Coronary artery (tissue), 2 donors: ENCODE measurements around the gene OSBPL8.

Experiments used
- DNase-seq: peaks from one replicate; pipeline ENCODE4 v3.0.0-alpha.2; 2017; ENCODE audit warnings: low spot score
- H3K27ac ChIP-seq, 2 donors: fragments of 200-600 bp; sonication (generic); one replicate each; pipeline ENCODE4 v1.5.1; 2016 to 2019
- H3K4me3 ChIP-seq: fragments of 200-600 bp; sonication (generic); 2 replicates; pipeline ENCODE4 v1.5.1; 2016; ENCODE audit warnings: mild to moderate bottlenecking, moderate library complexity
- CTCF ChIP-seq: fragments of 200-600 bp; sonication (generic); IDR thresholded peaks from one replicate; pipeline ENCODE4 v1.5.1; 2019; ENCODE audit warnings: antibody characterized with exemption

The OSBPL8 gene

DNA sequence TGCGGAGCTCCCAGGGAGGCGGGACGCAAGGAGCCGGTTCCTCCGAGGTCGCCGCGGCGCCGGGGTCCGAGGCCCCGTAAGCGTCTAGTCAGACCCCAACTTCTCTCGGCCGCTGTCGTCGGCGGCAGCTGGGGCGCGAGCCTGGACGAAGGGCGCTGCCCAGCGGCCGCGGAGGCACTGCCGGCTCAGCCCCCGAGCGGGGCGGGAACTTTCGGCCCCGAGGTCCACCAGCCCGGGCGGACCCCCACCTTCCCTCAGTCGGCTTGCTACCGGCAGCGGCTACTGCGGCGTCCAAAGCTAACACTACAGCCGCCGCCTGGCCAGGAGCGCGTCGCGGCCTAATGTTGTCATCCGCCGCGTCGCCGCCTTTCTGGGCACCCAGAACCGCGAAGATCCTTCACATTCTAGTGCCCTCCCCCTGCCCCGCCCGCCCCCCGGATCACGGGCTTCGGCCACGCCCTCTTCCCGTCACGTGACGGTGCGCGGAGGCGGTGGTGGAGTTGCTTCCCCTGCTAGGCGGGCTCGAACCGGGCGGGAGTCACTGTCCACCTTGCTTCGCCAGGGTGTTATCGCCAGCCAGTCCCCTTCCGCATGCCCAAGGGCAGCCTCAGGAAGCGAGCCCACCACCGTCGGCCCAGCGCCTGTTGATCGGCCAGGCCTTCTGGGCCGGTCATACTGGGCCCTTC is at the start of gene OSBPL8:
Gene OSBPL8, minus strand, starts transcription at position 372 of the 686 bp plus-strand sequence. CDS start 72,220 bp downstream, outside the sequence.
- TF ChIP-seq CTCF: no peak
- Histone ChIP-seq H3K27ac (peak within 1 kb of the TSS; percentile 95 to 98), H3K4me3 (peak within 1 kb of the TSS; percentile 95)
- DNase-seq: peak; percentile 97

DNA sequence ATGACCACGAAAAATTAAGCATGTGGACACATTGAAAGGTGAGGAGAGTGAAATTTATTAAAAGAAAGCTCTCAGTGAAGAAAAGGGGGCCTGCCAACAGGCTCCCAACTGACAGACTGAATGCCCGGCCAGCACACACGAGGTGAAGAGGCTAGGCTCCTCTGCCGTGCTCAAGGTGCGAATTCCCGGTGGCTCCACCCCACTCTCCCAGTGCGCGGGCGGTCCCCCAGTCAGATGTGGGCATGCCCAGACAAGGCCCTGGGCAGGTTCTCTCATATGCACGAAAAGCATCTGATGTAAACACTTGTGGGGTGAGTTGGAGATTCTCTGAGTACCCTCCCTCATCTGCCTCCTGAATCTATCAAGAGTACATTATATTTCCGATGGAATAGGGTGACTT is 48.5 kb upstream of the OSBPL8 start:
- H3K4me3 ChIP-seq: no peak overlapping the region
- DNase-seq: no peak
- no peak for TF ChIP-seq CTCF

GRCh38 chr12:76595056-76595455 is 35.5 kb upstream of the OSBPL8 start:
- no peak overlapping the region for H3K27ac ChIP-seq
- no peak for TF ChIP-seq CTCF
- no peak for DNase-seq
- no peak overlapping the region for H3K4me3 ChIP-seq

More for the DNA sequence above, 48.5 kb upstream of the OSBPL8 start:
- no peak overlapping the region for H3K27ac ChIP-seq

GRCh38 chr12:76591476-76591875 is 31.9 kb upstream of the OSBPL8 start:
- Histone ChIP-seq H3K4me3 (no peak overlapping the region), H3K27ac (no peak overlapping the region)
- TF ChIP-seq CTCF: no peak
- DNase-seq: no peak

DNA sequence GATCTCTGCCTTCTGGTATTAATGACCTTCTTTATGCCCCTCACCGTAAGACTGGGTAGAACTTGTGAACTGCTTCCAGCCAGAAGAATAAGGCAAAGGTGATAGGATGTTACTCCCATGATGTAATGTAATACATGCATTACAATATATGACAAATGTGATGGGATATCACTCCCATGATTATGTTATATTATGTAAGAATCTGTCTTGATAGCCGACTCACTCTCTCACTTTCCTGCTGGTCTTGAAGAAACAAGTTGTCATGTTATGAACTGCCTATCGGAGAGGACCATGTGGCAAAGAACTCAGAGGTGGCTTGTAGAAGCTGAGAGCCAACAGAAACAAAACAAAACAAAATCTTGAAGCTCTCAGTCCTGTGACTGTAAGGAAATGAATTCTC is 30.6 kb upstream of the OSBPL8 start:
- no peak overlapping the region for H3K4me3 ChIP-seq
- no peak for TF ChIP-seq CTCF
- H3K27ac ChIP-seq: no peak overlapping the region
- no peak for DNase-seq

GRCh38 chr12:76588881-76589565 is 29.5 kb upstream of the OSBPL8 start:
- Histone ChIP-seq H3K4me3 (no peak overlapping the region), H3K27ac (peak overlapping the region in 1 of 2 donors; percentile 72)
- DNase-seq: no peak
- no peak for TF ChIP-seq CTCF
